Measurements from ENCODE around the gene PLAU.

The PLAU gene

GRCh38 chr10:73910764-73911552, at the start of gene PLAU:
PLAU (plus strand) TSS chr10:73911132; CDS start chr10:73911556, 424 bp downstream.
- peak; percentile 57 for DNase-seq

- DNase-seq, result no peak
Measured at GRCh38 chr10:73862011-73862410, 48.9 kb upstream of the PLAU start.

DNA sequence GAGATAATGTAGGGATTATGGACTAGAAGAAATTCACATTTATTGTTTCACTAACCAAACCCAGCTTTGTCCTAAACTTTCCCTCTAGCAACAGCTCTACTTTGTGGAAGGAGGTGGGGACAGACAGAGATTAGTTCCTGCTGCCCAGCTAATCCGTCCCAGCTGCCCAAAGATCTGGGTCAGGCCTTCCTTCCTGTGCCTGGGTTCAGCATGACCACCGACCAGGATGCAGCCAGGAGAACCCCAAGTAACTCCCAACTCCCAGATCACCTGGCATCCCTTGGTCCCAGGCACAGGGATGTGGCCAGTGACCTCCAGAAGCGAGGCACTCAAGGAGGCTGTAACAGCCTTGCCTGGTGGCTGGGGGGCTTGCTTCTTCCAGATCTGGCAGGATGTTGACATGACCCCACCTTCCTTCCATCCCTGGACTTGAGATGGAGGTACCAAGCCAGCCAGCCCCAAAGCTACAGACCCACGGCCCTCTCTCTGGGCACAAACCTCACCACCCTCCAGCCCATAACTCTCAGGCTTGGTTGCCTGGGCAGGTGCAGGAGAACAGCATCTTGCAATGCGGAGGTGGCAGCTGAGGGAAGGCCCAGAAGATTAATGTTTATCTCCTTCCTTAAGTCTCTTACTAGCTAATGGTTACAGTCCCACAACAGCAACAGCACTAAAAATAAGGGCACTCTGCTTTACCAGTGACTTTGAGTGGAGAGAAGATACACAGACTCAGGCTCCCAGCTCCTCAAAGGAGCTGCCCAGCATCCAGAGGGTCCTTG, 47.7 kb upstream of the PLAU start:
- DNase-seq, result no peak

DNA sequence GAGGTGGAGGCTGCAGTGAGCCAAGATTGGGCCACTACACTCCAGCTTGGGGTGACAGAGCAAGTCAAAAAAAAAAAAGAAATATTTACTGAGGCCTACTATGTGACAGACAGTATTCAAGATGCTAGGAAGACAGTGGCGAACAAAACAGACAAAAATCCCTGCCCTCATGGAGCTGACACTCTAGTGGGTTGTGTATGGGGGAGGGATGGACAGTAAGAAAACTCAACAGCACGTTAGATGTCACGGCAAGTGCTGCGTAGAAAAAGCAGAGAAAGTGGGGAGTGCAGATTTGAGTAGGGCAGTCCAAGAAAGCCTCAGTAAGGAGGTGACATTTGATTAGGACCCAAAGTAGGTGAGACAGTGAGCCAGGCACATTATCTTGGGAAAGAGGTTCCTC, 46.7 kb upstream of the PLAU start:
- DNase-seq, result no peak

GRCh38 chr10:73865107-73865458, 45.8 kb upstream of the PLAU start:
- DNase-seq, result peak; percentile 42

- DNase-seq, result peak; percentile 81
Measured at GRCh38 chr10:73865459-73866442, 45.2 kb upstream of the PLAU start.

GRCh38 chr10:73866621-73867020, 44.3 kb upstream of the PLAU start:
- no peak for DNase-seq

GRCh38 chr10:73867126-73867807, 43.7 kb upstream of the PLAU start:
- no peak for DNase-seq

DNA sequence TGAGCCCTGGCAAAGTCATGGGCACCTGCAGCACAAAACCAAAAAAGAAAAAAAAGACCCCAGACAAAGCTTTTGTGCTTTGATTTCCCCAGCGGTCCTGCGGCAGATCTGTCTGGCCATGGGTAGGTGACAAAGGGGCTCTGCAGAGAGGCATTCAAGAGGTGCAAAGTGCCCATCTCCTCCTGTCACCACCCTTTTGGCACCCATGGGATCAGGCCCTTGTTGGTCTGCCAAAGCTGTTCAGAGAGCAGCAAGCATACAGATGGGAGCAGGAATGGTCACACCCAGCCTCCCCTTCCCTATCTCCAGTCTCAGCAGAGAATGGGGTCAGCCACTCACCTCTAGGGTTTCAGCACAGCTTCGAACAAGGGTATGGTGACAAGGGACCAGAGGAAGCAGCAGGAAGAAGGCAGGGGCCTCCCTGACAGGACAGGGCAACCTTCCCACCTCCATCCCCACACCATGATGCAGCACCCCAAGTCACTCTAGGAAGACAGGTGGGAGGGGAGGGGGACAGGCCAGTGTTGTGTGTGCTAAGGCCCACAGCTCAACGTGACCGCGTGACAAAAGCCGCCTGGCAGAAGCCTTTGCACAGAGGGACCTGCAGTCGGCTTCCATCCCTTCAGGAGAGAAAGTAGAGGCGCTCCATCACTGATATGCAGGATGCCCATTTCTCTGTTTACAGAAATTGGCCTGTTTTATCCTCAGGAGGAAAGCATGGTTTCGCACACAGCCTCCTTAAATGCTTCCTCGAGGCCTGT, 42.9 kb upstream of the PLAU start:
- no peak for DNase-seq

DNA sequence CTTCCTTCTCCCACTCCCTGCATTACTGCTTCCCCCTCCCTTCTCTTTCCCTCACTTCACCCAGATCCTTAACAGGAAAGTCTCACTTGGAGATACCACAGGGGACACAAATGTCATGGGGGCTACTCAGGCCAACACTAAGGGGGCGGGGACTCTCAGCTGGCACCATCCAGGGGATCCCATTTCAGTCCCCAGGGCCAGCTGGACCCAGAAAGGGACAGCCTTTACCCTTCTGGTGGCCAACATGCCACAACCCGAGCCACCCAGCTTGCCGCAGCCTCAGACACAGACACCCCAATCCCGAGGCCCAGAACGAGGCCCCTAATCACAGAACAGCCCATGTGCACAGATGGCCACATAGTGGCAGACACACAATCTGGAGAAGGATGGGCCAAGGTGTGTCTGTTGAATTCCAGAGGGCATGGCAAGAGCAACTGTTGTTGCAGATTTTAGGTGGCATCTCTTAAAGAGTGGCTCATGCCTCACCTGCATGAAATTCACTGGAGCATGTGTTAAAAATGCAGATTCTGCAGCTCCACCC, 42.2 kb upstream of the PLAU start:
- DNase-seq, result no peak

GRCh38 chr10:73871295-73872189, 39.4 kb upstream of the PLAU start:
- DNase-seq, result no peak

DNA sequence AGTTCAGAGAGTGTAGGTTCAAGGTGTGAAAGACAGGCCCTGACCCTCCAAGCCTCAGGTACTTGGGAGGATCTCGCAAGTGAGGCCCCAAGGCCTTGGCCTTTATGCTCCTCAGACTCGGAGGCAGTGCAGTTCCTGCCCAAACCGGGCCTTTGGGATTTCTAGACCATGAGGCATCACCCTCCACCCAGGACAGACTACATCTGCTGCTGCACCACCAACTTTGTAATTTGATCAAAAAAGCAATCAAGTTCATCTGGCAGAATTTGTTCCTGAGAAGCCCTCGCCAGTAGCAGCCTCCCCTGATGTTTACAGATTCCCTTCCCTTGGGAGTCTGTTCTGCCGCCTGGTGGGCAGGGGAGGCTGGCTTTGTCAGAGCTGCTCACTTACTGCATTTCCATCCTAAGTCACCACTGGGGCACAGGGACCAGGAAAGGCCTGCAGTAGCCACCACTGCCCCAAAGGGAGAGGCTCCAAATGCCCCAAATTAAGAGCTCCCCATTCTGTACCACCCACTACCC, 38.7 kb upstream of the PLAU start:
- DNase-seq, result no peak

DNA sequence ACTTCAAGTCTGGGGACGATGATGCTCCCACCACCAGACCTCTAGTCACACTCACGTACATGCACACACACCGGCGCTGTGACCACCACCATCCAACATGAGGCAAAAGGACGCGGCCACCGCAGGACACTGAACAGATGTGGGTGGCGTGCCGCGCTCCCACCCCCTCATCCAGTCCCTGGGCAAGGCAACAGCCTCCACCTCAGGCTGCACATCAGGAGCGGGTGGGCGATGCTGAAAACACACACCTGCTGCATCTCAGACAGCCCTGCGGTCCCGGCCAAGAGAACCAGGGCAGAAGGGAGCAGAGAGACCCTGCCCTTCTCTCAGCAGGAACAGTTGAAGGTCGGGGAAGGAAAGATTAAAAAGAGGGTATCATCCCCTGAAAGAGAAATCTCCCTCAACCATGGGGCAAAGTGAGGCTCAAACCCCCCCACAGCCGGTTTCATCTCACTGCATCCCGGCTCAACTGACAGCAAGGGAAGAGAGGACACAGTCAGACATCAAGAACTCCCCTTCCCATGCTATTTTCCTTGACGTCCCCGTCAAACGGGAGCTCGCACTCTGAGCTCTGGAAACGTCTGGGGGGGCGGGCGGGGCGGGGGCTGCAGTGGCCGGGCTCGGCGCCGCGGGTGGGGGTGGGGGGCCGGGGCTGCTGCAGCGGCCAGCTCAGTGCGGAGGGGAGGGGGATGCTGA, 37.6 kb upstream of the PLAU start:
- no peak for DNase-seq

DNA sequence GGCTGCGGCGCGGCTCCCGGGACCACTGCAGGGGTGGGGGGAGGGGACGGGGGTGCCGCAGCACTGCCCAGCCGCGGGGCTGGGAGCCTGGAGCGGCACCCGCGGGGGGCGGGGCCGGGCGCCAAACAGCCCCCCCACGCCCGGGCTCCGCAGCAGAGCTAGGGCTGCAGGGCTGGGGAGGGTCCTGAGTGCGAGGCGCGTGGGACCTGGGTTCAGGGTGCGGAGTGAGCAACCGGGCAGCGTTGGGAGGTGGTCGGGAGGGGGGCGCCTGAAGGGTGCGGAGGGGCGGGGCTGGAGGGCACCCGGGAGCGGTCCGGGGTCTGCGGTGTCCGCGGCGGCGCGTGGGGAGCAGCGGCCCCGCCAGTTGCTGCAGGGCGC, 37.1 kb upstream of the PLAU start:
- DNase-seq, result peak; percentile 43

DNA sequence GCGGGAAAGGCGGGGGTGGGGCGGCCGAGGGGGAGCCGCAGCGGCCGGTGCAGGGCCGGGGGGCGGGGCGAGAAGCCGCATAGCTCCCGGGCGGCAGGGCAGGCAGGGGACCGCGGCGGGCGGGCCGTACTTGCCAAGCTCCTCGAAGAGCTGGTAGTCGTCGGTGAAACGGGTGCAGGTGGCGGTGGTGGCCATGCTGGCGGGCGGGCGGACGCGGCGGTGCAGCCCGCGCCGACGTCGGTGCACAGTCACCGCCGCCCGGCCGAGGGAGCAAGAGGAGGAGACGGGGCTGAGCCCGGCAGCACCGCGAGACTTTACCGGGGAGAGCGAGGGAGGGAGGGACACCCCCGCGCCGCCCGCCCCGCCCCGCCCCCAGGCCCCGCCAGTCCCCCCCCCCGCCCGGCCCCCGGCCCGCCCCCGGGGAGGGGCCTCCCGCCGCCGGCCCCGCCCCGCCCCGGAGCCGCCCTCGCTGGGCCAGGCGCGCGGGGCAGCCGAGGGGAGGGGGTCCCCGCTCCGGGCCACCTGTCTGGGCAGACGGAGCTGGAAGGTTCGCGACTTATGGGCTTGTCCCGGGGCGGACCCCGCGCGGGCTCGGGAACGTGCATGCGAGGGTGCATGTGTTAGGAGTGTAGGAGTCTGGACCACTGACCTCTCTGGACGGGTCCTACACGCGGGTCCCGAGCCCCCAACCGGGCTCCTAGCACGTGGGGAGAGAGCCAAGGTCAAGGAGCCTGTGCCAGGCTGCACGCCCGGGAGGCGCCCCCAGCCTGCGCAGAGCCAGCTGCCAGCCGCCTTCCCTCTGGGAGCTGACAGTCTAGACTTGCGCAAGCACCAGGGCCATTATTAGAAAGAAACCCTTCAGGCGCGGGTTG, 36.4 kb upstream of the PLAU start, which contains the start of gene CAMK2G:
TSS of gene CAMK2G (minus strand) at position 289 of the 872 bp plus-strand sequence. CDS start at position 195, 94 bp downstream.
- peak; percentile 87 for DNase-seq

GRCh38 chr10:73875139-73875475, 35.8 kb upstream of the PLAU start:
- DNase-seq, result peak; percentile 48

DNA sequence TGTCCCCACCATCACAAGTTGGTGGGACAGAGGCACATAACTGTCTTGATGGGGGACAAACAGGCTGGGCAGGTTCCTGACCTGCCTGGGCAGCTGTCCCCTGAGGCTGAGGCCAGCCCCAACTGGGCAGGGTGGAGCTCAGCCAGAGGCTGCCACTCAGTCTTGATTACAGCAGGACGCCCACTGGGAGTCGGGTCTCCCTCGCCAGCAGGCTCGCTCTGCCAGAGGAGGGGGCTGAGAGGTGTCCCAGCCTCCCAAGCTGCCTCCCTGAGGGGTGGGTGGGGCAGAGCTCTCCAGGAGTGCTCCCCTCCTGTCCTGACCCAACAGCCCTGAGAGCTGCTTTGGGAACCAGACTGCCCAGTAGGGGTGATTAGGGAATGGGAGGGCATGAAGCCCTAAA, 34.8 kb upstream of the PLAU start:
- DNase-seq, result no peak

DNA sequence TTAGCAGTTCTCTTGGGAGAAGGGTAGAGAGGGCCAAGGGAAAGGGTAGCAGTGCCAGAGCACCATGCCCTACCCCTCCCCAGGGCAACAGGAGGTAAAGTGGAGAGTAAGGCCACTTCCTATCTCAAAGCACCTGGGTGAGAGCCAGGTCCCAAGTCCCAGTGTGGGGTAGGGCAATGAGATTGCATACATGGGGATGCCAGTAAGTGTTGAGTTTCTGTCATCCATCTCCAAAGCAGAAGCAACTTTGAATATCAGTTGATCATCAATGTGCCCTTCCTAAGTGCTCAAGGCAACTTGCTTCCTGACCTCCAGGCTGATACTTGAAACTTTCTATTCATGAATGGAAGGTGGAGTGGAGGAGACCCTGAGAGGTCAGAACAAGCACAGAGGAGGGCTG, 34.4 kb upstream of the PLAU start:
- no peak for DNase-seq

Measured in CD4-positive, alpha-beta T cell treated with Interleukin-17A for 4 hours (primary cell).